DMS114 treated with DMSO at 0.1 percent for 48 hours (cell line): ENCODE data around the gene KMO.

ENCODE experiments used
- DNase-seq: peaks from one replicate; lab custom pipeline; 2025; ENCODE audit not compliant: unreplicated experiment; lab: John Stamatoyannopoulos, UW

The KMO gene

GRCh38 chr1:241532162-241532531 is at the start of gene KMO:
TSS of gene KMO (plus strand) at chr1:241532378. CDS start at chr1:241532445, 67 bp downstream.
- DNase-seq: no peak

DNA sequence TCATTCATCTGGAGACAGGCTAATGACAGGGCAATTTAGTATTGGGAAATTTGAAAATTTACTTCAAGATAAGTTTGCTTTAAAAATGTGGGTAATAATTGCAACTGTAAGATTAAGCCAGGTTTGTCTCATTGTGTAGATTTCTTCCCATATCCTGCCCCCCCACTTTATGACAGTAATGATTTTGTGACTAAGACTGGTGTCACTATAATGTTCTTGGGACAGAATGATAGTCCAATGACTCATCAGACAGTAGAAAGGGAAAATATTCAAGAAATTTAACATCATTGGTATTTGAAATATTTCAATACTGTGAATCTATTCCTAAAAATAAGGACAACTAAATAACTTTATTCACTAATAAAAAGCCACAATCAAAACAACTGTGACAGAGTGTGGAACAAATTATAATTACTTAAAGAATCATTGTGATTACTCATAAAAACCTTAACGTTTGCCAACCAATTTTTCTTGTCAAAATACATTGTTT is 49.4 kb upstream of the KMO start:
- DNase-seq: no peak

GRCh38 chr1:241485145-241485544 is 47.0 kb upstream of the KMO start:
- DNase-seq: no peak

GRCh38 chr1:241485554-241485992 is 46.6 kb upstream of the KMO start:
- peak; percentile 5 for DNase-seq

- no peak for DNase-seq
Observed at GRCh38 chr1:241488739-241489138, 43.4 kb upstream of the KMO start.

GRCh38 chr1:241495741-241496140 is 36.4 kb upstream of the KMO start:
- DNase-seq: no peak

GRCh38 chr1:241499910-241500309 is 32.3 kb upstream of the KMO start:
- DNase-seq: no peak

GRCh38 chr1:241503444-241503843 is 28.7 kb upstream of the KMO start:
- no peak for DNase-seq

DNA sequence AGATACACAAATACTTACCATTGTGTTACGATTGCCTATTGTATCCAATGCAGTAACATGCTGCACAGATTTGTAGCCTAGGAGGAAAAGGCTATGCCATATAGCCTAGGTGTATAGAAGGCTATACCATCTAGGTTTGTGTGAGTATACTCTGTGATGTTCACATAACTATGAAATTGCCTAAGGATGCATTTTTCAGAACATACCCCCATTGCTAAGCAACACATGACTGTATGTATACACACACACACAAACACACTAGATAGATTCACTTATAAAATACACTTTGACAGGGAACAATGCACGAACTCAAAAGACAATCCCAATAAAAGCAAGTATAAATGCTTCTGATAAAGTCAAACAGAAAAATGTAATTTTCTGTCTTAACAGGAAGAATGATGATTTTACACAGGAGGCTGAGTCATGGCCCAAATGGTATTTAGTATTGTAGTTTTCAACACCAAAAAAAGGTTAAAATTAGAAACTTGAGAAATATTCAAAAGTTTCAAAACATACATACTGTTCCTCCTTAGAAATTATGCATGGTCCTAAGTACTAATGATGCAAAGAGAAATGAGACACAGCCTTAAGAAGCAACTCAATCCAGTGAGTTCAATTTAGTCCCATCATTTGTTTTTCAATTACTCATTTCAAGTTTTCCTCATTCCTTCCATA is 24.9 kb upstream of the KMO start:
- DNase-seq: no peak

DNA sequence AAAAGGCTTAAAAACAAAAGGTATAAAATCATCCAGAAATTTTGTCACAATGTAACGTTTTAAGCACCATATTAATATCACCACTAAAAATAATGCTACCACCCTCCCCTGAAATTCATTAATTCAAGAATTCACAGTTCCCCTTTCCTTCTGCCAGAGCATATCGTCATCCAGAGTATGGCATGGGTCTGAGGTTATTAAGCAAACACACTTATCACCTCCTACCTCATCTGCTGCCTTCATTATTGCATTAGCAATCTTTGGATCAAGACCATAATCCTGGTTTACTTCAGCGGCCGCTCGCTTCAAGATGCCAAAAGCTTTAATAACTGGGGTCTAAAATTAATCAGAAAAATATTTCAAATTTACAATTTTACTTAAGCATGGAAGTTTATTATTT is 18.8 kb upstream of the KMO start:
- no peak for DNase-seq

DNA sequence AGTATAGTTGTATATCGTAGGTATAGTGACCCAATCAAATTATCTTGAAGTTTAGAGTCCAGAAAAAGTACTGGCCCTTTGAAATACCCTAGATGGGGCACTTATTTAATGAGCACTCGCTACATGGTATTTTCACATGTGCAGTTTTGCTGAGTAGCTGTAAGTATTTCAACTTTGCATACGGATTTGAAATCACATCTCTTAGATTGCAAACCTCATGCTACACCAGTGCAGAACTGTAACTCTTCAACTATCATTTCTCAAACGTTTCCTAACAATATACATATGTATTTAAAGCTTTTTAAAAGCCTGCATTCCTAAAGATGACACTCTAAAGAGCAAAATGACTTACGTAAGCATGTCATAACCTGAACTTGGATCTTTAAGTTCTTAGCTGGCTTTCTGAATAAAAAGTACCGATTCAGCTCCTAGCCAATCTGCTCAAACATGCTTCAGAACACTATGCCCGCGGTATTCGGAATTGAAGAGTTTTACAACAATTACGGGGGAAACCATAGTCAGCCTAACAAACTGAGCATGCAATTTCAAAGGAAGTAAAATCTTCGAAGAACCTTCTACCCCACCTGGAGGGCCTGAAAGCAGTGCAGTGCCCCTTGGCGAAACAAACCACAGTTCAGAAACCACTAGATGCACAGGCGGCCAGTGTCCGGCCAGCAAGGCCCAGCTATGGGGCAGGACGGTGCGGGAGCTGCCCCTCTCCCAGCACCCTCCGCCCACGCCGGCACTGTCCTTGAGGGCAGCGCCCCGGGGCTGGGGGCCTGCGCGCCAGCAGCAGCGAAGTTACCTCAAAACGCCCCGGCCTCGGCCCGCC is 13.5 kb upstream of the KMO start:
- no peak for DNase-seq

GRCh38 chr1:241519308-241520079 is 12.7 kb upstream of the KMO start, which contains the start of gene FH:
TSS of gene FH (minus strand) at chr1:241519755. CDS start at chr1:241519722, 33 bp downstream.
- DNase-seq: peak; percentile 98

GRCh38 chr1:241520080-241520465 is 12.1 kb upstream of the KMO start:
- no peak for DNase-seq

DNA sequence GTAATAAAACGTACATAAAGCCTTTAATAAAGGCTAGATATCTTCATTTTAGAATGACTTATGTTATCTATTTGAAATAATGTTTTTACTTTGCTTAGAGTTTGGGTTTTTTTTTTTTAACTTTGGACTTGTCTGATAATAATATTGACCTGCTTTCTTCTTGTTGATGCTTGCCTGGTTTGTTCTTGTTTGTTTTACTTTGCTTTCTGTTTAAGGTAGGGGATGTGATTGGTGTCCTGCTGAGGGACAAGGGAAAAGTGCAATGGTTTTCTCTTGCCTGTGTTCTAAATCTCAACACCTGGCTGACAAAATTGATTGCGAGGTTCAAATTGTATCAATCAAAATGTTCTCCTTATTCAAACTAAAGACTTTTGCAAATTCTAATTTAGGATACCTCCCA is 10.5 kb upstream of the KMO start:
- no peak for DNase-seq

DNA sequence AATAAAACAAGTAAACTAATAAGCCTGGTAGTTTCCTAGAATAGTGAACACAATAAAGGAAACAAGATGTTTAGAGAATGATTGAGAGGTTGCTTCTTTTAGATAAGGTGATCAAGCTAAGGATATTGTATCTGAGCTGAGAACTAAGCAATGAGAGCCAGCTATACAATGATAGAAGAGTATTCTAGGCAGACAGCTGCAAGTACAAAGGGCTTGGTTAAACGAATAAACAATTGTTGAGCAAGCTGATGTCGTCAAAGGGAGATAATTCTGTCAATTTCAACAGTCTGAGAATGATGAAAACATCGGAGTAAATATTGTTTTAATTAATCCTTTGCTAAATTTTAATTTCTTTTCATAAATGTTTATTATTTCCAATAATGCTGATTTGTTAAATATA is 7.2 kb upstream of the KMO start:
- DNase-seq: no peak

DNA sequence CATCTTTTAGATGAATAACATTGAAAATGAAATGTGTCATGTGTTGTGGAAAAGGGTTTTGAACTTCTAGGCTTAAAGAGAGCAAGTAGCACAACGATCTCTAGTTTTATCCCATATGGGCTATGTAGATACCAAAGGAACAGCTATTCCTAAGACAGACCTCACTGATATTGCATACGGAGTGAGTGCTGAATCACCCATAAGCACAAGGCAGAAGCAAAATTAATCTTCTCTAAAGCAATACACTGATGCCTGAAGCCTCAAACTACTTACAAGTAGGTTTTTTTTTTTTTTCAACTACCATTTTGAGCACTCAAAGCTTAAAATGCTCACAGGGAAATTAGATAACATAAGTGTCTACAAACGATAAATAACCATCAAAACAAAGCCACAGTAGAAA is 5.0 kb upstream of the KMO start:
- no peak for DNase-seq

GRCh38 chr1:241531195-241532161 is 700 bp upstream of the KMO start:
- peak; percentile 81 for DNase-seq

DNA sequence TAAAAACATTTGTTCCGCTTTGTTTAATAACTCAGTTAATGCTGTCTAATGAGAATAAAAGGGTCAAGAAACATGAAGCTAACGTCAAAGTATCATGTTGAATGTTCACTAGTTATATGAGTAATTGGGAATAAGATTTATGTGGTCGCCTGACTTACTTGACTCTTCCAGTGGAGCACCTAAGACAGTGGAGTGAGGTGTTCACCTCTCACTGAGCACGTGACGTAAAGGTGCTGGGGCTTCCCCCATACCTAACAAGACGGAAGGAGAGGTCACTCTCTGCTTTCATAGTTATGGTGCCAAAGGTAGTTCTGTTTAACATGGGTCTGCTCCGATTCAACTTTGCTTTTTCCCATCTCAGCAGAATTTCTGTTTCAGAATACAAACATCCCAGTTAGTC is 686 bp downstream of the KMO start:
- no peak for DNase-seq

DNA sequence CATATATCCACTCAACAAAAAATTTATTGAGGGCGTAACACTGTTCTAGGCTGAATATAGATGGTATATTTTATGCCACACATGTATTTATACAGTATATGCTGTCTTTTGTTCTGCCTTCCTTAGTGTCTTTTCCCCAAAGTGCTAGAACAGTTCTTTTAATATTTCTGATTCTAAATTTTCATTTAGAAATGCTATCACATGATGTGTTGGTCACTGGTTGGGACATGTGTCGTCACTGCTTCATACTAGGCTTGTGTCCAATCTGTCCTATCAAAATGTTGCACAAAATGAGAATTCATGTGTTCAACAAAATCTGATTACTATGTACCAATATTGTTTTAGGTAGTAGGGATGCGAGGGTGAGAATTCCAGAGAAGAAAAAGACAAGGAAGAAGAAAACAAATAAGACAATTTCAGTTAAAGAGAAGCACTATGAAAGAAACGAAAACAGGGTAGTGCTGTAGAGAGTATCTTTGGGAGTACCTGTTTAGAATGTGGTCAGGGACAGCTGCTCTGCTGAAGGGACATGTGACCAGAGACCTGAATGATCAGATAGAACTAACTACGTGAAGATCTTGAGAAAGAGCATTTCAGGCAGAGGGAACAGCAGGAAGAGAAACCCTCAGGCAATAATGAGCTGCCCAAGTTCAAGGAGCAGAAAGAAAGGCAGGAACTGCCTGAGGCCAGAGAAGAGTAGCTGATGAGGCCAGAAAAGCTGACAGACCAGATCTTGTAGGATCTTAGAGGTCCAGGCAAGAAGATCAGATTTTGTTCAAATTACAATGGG is 1.3 kb downstream of the KMO start:
- DNase-seq: no peak

GRCh38 chr1:241536304-241536703 is 4.1 kb downstream of the KMO start:
- DNase-seq: no peak
